ENCODE data around the gene ATE1.

GRCh38 chr10:121774813-121775212 lies 153.0 kb downstream of the ATE1 start:
- no peak for TF ChIP-seq CTCF (IDR thresholded peaks at IDR 0.05)
- no peak for TF ChIP-seq POLR2AphosphoS5 (IDR thresholded peaks at IDR 0.05)
- TF ChIP-seq POLR2A (IDR thresholded peaks at IDR 0.05) = no peak
- TF ChIP-seq EP300 (IDR thresholded peaks at IDR 0.05) = no peak

Data from sigmoid colon (tissue), 4 donors.